Stomach (tissue), 9 donors: Measurements from ENCODE around the gene TAF1C. TPM values are rescaled to one million over a fixed set of nuclear protein-coding genes. Genes with fewer than 3 reads are reported as not detected.

Experiments
- DNase-seq, 2 donors: peaks; one replicate each; pipeline versions ENCODE4 v3.0.0 to v3.0.0-alpha.2; 2013 to 2019
- H3K27ac ChIP-seq, 5 donors: fragments of 200-600 bp in 4 of 5; sonication (generic) in 4 of 5; one replicate each; pipeline ENCODE4 v1.5.1; 2013 to 2019; ENCODE audit warnings: mild to moderate bottlenecking in 1 of 5, moderate library complexity in 1 of 5
- H3K27me3 ChIP-seq, 3 donors: fragments of 200-600 bp; sonication (generic); one replicate each; pipeline ENCODE4 v1.5.1; 2017 to 2019; ENCODE audit warnings: mixed run types in 1 of 3
- H3K36me3 ChIP-seq, 4 donors: fragments of 200-600 bp; sonication (generic); 1 replicate in 3 of 4; 2 replicates in 1 of 4; pipeline ENCODE4 v1.5.1; 2016 to 2019
- H3K4me1 ChIP-seq, 4 donors: fragments of 200-600 bp; sonication (generic); one replicate each; pipeline ENCODE4 v1.5.1; 2016 to 2019
- H3K4me3 ChIP-seq, 4 donors: fragments of 200-600 bp; sonication (generic) in 3 of 4; one replicate each; pipeline ENCODE4 v1.5.1; 2016 to 2019; ENCODE audit warnings: mild to moderate bottlenecking in 1 of 4
- H3K9me3 ChIP-seq, 4 donors: fragments of 200-600 bp; sonication (generic); one replicate each; pipeline ENCODE4 v1.5.1; 2016 to 2019
- EP300 ChIP-seq: sonication (generic); formaldehyde crosslinking; IDR thresholded peaks from one replicate; pipeline ENCODE4 v1.6.1; 2017; ENCODE audit warnings: antibody characterized with exemption
- POLR2A ChIP-seq, 4 donors: fragments of 450-650 bp; IDR thresholded peaks; one replicate each; pipeline ENCODE4 v1.6.1; 2016; ENCODE audit warnings: antibody characterized with exemption in 4 of 4, control low read depth in 2 of 4, mild to moderate bottlenecking in 1 of 4, moderate library complexity in 1 of 4
- POLR2AphosphoS5 ChIP-seq, 3 donors: sonication (generic); formaldehyde crosslinking; IDR thresholded peaks; one replicate each; pipeline ENCODE4 v1.6.1; 2016; ENCODE audit warnings: antibody characterized with exemption in 3 of 3
- WGBS, 5 donors: extraction: QIAGEN DNeasy Blood & Tissue Kit in 3 of 5; methylation state at CpG; one replicate each; pipeline versions ENCODE4 v1.1.5 to v1.1.7; 2013 to 2018; 5-methylcytosine and 5-hydroxymethylcytosine counted together
- intact Hi-C: fragments of 100-400 bp; cut with DNase I; formaldehyde crosslinking; loops from one replicate; pipeline ENCODE4 v1.15.1; 2023; ENCODE audit warnings: low total_unique reads
- polyA plus RNA-seq, 3 donors: library from polyadenylated mRNA; stranded (reverse); fragments of 200-250 nt; gene quantifications; one replicate each; pipeline ENCODE4 v1.2.3, GENCODE V29; 2013
- total RNA-seq, 5 donors: library from RNA; depleted of rRNA; stranded (reverse); fragments of >200 nt; gene quantifications; one replicate each; pipeline versions ENCODE4 v1.1.0 to v1.2.3, GENCODE V29; 2014 to 2016
- TF ChIP-seq, protein P1 (sequence below), 7 experiments: fragments of 450-650 bp in 4 of 7; fragments of 200-600 bp in 3 of 7; sonication (generic) in 3 of 7; IDR thresholded peaks; one replicate each; pipeline ENCODE4 v1.5.1; 2016 to 2019; ENCODE audit warnings: antibody characterized with exemption in 7 of 7, control low read depth in 2 of 7, mild to moderate bottlenecking in 1 of 7
- donor health status: healthy with polysubstance abuse.
- donor health status: Bipolar disorder and iron deficiency.
- donor health status: healthy.

The TAF1C gene
- total and polyA plus RNA-seq, 8 donors: 15.3 to 377 (median 37.6) TPM

DNA sequence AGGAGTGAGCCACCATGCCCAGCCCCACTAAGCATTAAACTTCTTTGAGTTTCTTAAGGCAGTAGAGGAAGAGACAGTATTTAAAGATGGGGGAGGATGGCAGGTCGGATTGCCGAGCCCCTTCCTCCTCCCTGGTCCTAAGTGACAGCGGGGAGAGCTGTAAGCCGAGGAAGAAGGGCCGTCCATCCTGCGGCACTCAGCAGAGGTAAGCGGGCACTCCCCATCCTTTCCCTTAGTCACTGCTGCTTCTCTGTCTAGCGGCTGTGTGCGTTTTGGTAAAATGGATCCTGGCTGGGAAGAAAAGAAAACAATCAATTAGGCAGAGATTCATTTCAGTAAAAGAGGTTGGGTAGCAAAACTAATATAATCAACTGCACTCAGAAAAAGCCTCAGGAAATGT is 27.9 kb downstream of the TAF1C start:
- Histone ChIP-seq H3K9me3 (no peaks in the 10 kb centered on the region), H3K27ac (no peak overlapping the region), H3K27me3 (peaks cover 0 to 35% (median 13%) of the 10 kb centered on the region in 3 donors), H3K4me3 (no peak overlapping the region), H3K4me1 (no peaks in the 10 kb centered on the region), H3K36me3 (no peaks in the 10 kb centered on the region)
- intact Hi-C loops: no loop called here
- 29 to 38% (median 34%) methylated on average over 9 of the region's 9 CpGs for WGBS, 5 donors
- no peak for DNase-seq
- TF ChIP-seq POLR2AphosphoS5 (IDR thresholded peaks at IDR 0.05): no peak

DNA sequence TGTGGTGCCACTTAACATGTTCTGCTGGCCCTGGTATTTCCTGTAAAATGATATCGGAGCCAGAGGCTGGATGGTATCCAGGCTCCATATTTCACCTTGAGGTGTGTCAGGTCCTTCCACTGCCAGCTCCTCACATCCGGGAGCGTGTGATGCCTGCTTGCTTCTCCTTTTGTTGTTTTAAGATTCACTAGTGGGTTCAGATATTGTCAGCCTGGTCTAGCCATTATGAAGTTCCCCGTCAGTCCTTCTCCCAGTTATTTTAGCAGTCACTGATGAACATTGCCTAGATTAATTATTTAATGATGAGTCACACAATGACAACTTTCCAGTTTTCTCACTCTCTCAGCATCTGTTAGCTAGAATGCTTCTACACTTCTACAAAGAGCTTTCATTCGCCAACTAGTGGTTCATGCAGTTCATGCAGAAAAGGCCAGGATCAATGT is 30.5 kb downstream of the TAF1C start:
- 72 to 79% (median 76%) methylated on average over 5 of the region's 5 CpGs for WGBS, 5 donors
- peaks cover 0 to 34% (median 13%) of the 10 kb centered on the region in 3 donors for H3K27me3 ChIP-seq
- no peak overlapping the region for H3K27ac ChIP-seq
- no peak overlapping the region for H3K4me3 ChIP-seq
- H3K36me3 ChIP-seq: no peaks in the 10 kb centered on the region
- TF ChIP-seq POLR2AphosphoS5 (IDR thresholded peaks at IDR 0.05) (no peak), EP300 (no peak), POLR2A (IDR thresholded peaks at IDR 0.05) (no peak)
- TF ChIP-seq, protein P1, sequence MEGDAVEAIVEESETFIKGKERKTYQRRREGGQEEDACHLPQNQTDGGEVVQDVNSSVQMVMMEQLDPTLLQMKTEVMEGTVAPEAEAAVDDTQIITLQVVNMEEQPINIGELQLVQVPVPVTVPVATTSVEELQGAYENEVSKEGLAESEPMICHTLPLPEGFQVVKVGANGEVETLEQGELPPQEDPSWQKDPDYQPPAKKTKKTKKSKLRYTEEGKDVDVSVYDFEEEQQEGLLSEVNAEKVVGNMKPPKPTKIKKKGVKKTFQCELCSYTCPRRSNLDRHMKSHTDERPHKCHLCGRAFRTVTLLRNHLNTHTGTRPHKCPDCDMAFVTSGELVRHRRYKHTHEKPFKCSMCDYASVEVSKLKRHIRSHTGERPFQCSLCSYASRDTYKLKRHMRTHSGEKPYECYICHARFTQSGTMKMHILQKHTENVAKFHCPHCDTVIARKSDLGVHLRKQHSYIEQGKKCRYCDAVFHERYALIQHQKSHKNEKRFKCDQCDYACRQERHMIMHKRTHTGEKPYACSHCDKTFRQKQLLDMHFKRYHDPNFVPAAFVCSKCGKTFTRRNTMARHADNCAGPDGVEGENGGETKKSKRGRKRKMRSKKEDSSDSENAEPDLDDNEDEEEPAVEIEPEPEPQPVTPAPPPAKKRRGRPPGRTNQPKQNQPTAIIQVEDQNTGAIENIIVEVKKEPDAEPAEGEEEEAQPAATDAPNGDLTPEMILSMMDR (IDR thresholded peaks at IDR 0.05): no peak
- no peak for DNase-seq
- no peaks in the 10 kb centered on the region for H3K9me3 ChIP-seq
- H3K4me1 ChIP-seq: no peaks in the 10 kb centered on the region
- intact Hi-C loops: no loop called here

DNA sequence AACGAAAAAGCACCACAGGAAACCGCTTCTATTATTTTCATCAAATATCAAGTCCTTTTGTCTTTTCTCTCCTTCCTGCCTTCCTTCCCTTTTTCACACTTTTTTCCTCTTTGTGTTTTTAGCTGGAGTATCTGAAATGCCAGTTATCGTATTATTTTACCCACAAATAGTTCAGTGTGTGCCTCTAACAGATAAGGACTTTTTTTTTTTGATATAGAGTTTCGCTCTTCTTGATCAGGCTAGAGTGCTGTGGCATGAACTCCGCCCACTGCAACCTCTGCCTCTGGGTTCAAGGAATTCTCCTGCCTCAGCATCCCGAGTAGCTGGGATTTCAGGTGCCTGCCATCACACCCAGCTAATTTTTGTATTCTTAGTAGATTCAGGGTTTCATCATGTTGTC is 31.1 kb downstream of the TAF1C start:
- no peak for DNase-seq
- Histone ChIP-seq H3K4me3 (no peak overlapping the region), H3K27me3 (peaks cover 0 to 32% (median 13%) of the 10 kb centered on the region in 3 donors), H3K36me3 (no peaks in the 10 kb centered on the region), H3K27ac (no peak overlapping the region), H3K9me3 (no peaks in the 10 kb centered on the region), H3K4me1 (no peaks in the 10 kb centered on the region)
- no peak for TF ChIP-seq POLR2A (IDR thresholded peaks at IDR 0.05)
- TF ChIP-seq, protein P1 (IDR thresholded peaks at IDR 0.05): no peak
- no peak for TF ChIP-seq POLR2AphosphoS5 (IDR thresholded peaks at IDR 0.05)
- TF ChIP-seq EP300: no peak
- 78 to 92% (median 85%) methylated on average over 6 of the region's 6 CpGs for WGBS, 5 donors
- intact Hi-C loops: no loop called here

DNA sequence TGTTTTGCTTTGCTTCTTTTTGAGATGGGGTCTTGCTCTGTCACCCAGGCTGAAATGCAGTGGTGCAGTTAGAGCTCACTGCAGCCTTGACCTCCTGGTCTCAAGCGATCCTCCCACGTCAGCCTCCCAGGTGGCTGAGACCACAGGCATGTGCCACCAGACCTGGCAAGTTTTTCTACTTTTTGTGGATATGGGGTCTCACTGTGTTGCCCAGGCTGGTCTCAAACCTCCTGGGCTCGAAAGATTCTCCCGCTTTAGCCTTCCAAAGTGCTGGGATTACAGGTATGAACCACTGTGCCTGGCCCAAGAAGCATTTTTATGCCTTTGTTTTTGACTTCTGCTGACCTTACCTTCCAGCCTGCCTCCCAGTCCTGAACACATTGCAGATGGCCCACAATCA is 31.6 kb downstream of the TAF1C start:
- H3K9me3 ChIP-seq: no peaks in the 10 kb centered on the region
- intact Hi-C loops: no loop called here
- H3K4me1 ChIP-seq: no peaks in the 10 kb centered on the region
- no peak overlapping the region for H3K4me3 ChIP-seq
- 94 to 96% (median 95%) methylated on average over 4 of the region's 4 CpGs for WGBS, 5 donors
- no peak overlapping the region for H3K27ac ChIP-seq
- TF ChIP-seq POLR2A (IDR thresholded peaks at IDR 0.05) (no peak), POLR2AphosphoS5 (IDR thresholded peaks at IDR 0.05) (no peak), EP300 (no peak)
- TF ChIP-seq, protein P1 (IDR thresholded peaks at IDR 0.05): no peak
- no peaks in the 10 kb centered on the region for H3K36me3 ChIP-seq
- H3K27me3 ChIP-seq: peaks cover 0 to 32% (median 13%) of the 10 kb centered on the region in 3 donors
- DNase-seq: no peak

DNA sequence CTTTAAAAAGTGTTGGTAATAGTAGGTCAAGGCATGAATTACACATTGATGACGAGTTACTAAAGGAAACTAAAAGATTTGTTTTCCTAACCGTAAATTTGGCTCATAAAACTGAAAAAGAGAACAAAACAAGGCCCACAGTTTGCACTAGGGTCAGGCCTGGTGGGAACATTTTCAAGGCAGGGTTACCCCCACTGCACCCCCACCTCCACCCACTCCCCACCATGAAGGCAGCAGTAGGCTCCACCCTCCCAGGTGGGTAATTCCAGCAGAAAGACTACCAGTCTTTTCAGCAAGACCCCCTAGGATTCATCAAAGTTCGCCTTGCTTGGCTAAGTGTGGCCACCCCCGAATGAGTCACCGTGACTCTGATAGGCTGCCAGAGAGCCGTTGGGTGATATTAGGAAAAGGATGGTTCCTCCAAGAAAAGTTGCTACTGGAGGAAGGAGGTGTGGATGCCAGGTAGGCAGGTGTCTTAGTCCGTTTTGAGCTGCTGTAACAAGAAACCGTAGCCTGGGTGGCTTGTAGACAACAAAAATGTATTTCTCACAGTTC is 33.1 kb downstream of the TAF1C start:
- TF ChIP-seq POLR2AphosphoS5 (IDR thresholded peaks at IDR 0.05) (no peak), EP300 (no peak), POLR2A (IDR thresholded peaks at IDR 0.05) (no peak)
- TF ChIP-seq, protein P1 (IDR thresholded peaks at IDR 0.05): no peak
- Histone ChIP-seq H3K9me3 (no peaks in the 10 kb centered on the region), H3K4me3 (no peak overlapping the region), H3K36me3 (no peaks in the 10 kb centered on the region), H3K27me3 (peaks cover 0 to 20% (median 13%) of the 10 kb centered on the region in 3 donors), H3K4me1 (no peaks in the 10 kb centered on the region), H3K27ac (no peak overlapping the region)
- no peak for DNase-seq
- WGBS, 5 donors: 58 to 68% (median 64%) methylated on average over 8 of the region's 8 CpGs
- intact Hi-C loops: no loop called here
